ENCODE measurements around the gene MAP7D1. TPM values are rescaled to one million over a fixed set of nuclear protein-coding genes. Genes with fewer than 3 reads are reported as not detected.
A peak's percentile ranks its signal among the peaks of the same experiment; 100 is the strongest.

The MAP7D1 gene
- total and polyA plus RNA-seq, 2 experiments from 2014 or later: 141 to 239 TPM

GRCh38 chr1:36168514-36168913, 12.6 kb downstream of the MAP7D1 start:
- no peak for TF ChIP-seq CTCF (IDR thresholded peaks at IDR 0.05; ENCODE audit: low read depth, low read length)
- Histone ChIP-seq H3K4me1 (ENCODE audit: low read depth) (peaks cover 11% of the 10 kb centered on the region), H3K9me3 (ENCODE audit: low read depth) (no peaks in the 10 kb centered on the region), H3K4me3 (no peak overlapping the region), H3K27ac (no peak overlapping the region), H3K27me3 (no peaks in the 10 kb centered on the region), H3K36me3 (peaks cover 25% of the 10 kb centered on the region)
- DNase-seq (ENCODE audit: low read depth in 1 of 2, low spot score in 1 of 2): peak in 1 of 2 donors; percentile 70

GRCh38 chr1:36170643-36171412, 14.9 kb downstream of the MAP7D1 start:
- H3K4me3 ChIP-seq: no peak overlapping the region
- no peaks in the 10 kb centered on the region for H3K9me3 ChIP-seq (ENCODE audit: low read depth)
- DNase-seq (ENCODE audit: low read depth in 1 of 2, low spot score in 1 of 2): no peak
- H3K4me1 ChIP-seq (ENCODE audit: low read depth): peaks cover 21% of the 10 kb centered on the region
- no peaks in the 10 kb centered on the region for H3K27me3 ChIP-seq
- H3K27ac ChIP-seq: peak overlapping the region; percentile 39
- TF ChIP-seq CTCF (IDR thresholded peaks at IDR 0.05; ENCODE audit: low read depth, low read length): no peak
- peaks cover 33% of the 10 kb centered on the region for H3K36me3 ChIP-seq

- H3K27ac ChIP-seq: peak overlapping the region; percentile 93
- H3K36me3 ChIP-seq: peaks cover 42% of the 10 kb centered on the region
- H3K9me3 ChIP-seq (ENCODE audit: low read depth): no peaks in the 10 kb centered on the region
- no peaks in the 10 kb centered on the region for H3K27me3 ChIP-seq
- peaks cover 16% of the 10 kb centered on the region for H3K4me1 ChIP-seq (ENCODE audit: low read depth)
- TF ChIP-seq CTCF (IDR thresholded peaks at IDR 0.05; ENCODE audit: low read depth, low read length): no peak
- no peak for DNase-seq (ENCODE audit: low read depth in 1 of 2, low spot score in 1 of 2)
- H3K4me3 ChIP-seq: no peak overlapping the region
Measured at GRCh38 chr1:36172017-36172747, 16.2 kb downstream of the MAP7D1 start.

- Histone ChIP-seq H3K36me3 (peaks cover 45% of the 10 kb centered on the region), H3K4me3 (no peak overlapping the region)
Measured at GRCh38 chr1:36172983-36173382, 17.0 kb downstream of the MAP7D1 start.

GRCh38 chr1:36174713-36175112, 18.8 kb downstream of the MAP7D1 start:
- Histone ChIP-seq H3K4me3 (no peak overlapping the region), H3K27me3 (no peaks in the 10 kb centered on the region), H3K27ac (peak overlapping the region; percentile 93), H3K9me3 (ENCODE audit: low read depth) (no peaks in the 10 kb centered on the region), H3K36me3 (peaks cover 58% of the 10 kb centered on the region), H3K4me1 (ENCODE audit: low read depth) (peaks cover 31% of the 10 kb centered on the region)
- no peak for TF ChIP-seq CTCF (IDR thresholded peaks at IDR 0.05; ENCODE audit: low read depth, low read length)
- DNase-seq (ENCODE audit: low read depth in 1 of 2, low spot score in 1 of 2): no peak

More at GRCh38 chr1:36172983-36173382, 17.0 kb downstream of the MAP7D1 start:
- Histone ChIP-seq H3K4me1 (ENCODE audit: low read depth) (peaks cover 19% of the 10 kb centered on the region), H3K27ac (peak overlapping the region; percentile 93), H3K9me3 (ENCODE audit: low read depth) (no peaks in the 10 kb centered on the region), H3K27me3 (no peaks in the 10 kb centered on the region)
- no peak for TF ChIP-seq CTCF (IDR thresholded peaks at IDR 0.05; ENCODE audit: low read depth, low read length)
- DNase-seq (ENCODE audit: low read depth in 1 of 2, low spot score in 1 of 2): peak in 1 of 2 donors; percentile 56
